Measurements from ENCODE around the gene DDAH1.
"Not testable (repeated sequence)": the region's sequence is repeated elsewhere in the genome, so short reads cannot be mapped to it uniquely, and the experiment has no call there.

The DDAH1 gene

DNA sequence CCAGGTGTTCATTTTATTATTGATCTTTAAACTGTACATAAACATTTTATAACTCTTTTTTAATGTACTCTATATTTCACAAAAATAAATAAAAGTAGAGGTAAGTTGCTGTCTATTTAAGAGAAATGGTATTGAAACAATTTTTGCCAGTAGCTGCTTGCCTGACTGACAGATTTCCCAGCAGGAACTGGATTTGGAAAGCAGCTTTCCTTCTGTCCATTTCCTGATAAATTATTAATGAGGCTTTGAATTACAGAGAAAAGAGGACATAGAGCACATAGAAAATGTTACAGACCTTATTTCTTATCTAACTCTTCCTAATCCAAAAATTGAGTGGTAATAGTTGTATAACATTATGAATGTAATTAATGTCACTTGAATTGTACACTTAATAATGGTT, 108.8 kb downstream of the DDAH1 start:
- DNase-seq = no peak

DNA sequence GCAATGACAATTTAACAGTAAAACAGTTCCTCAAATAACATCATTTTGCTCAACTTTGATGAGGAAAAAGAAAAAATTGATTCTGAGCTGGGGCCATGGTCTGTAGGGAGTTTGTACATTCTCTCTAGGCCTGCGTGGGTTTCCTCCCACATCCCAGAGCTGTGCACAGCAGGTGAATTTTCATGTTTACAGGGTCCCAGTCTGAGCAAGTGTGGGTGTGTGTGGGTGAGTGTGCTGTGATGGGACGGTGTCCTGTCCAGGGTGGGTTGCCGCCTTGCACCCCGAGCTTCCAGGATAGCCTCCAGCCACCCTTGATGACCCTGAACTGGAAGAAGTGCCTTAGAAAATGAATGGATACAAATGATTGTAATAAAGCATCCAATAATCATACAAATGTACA, 112.9 kb downstream of the DDAH1 start:
- no peak for DNase-seq

DNA sequence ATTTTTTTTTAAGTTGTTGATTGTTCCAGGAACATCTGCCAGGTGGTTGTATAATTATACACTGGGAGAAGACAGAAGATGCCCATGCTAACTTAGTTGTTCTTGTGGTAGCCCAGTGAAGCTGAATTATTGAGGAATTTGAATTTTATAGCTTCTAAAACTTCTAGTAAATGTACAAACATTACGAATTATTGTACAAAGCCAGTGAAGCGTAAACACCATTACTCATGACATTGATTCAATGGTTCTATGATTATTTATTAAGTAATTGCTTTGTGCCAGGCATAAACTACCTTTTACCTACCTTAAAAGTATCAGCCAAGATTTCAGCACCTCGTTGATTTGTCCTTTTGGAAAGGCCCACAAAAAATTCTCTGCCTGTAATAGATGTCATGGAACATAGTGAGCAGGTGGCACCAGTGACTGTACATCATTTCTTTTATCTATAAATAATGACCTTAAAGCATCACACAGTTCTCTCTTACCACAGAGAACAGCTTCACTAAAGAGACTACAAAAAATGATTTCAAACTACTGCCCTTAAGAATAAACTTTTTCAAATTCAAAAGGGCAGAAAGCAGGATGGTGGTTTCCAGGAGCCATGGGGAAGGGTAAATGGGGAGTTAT, 113.6 kb downstream of the DDAH1 start:
- no peak for DNase-seq

DNA sequence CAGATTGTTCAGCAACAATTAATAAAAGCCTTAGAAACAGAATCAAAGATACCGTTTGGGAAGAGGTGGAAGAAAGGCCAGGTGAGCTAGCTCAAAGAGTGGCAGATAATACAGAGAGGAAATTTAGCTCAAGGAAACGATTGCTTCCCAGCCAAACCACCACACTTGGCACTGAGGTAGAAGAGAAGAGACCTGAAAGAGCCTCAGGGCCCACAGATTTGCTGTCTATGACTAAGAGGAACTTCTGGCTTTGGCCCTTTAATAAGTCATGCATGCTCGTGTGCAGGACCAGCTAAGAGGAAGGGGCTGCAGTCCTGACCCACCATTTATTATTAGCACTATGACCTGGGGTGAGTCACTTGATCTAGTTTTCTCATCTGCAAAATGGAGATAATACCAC, 115.7 kb downstream of the DDAH1 start:
- no peak for DNase-seq

DNA sequence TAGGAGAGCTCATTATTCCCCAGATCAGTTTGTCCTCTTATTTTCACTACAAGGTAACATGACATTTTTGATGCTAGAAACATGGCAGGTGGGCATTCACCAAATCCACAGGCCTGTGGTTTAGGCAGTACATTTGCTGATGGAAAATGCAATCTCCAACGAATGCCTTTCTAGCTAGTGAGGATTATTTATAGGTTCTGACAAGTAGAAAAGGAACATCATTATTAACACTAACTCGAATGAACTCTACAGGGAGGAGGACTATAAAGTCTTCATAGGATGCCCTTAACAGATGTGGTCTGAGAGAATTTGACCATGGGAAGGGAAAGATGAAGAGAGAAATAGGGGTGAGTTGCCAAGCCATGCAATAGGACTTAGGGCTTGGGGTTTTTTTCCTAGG, 117.1 kb downstream of the DDAH1 start:
- DNase-seq = no peak

DNA sequence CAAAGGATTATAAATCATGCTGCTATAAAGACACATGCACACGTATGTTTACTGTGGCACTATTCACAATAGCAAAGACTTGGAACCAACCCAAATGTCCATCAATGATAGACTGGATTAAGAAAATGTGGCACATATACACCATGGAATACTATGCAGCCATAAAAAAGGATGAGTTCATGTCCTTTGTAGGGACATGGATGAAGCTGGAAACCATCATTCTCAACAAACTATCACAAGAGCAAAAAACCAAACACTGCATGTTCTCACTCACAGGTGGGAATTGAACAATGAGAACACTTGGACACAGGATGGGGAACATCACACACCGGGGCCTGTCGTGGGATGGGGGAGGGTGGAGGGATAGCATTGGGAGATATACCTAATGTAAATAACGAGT, 117.7 kb downstream of the DDAH1 start:
- not testable (repeated sequence) for DNase-seq

DNA sequence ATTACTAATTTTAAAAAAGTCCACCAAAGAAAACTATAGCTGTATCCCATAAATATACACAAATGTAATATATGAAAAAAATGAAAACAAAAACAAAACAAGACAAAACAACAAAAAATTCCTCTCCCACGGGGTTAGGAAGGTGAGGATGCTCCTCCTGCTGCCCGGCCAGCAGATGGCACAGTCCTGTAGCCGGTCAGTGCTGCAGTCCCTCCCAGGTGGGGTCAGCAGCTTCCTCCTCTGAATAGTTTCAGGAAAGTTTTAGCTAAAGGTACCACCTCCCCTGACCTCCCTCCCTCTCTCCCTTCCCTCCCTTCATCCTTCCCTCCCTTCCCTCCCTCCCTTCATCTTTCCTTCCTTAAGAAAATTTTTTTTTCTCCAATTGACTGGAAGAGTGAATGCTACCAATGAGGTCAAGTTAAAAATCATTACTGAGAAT, 120.7 kb downstream of the DDAH1 start:
- no peak for DNase-seq

DNA sequence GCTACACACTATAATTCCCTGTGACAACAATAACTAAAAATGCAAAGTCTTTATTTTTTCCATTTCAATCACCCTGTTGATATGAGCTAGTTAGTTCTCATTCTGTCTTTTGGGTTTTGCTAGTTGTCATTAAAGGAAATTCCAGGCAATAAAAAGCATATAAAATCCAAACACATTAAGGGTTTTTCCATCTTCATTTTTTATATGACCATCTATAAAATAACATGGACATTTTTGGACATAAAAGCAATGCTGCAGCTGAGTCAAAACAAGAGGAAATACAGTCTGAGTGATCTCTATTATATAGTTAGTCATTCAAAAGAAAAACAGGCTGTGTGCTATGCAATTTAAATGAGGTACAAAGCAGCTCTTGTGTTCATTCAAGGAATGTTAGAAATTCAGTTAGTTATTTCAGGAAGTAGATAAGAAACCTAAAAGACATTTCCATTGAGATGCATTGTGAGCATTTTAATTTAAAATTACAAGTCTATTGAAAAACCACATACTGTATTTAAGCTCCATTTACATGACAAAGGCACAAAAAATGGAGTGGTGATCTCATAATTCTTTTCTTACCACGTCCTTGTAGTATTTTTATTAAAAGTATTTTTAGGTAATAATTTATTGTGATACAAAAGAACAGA, 121.2 kb downstream of the DDAH1 start:
- no peak for DNase-seq

DNA sequence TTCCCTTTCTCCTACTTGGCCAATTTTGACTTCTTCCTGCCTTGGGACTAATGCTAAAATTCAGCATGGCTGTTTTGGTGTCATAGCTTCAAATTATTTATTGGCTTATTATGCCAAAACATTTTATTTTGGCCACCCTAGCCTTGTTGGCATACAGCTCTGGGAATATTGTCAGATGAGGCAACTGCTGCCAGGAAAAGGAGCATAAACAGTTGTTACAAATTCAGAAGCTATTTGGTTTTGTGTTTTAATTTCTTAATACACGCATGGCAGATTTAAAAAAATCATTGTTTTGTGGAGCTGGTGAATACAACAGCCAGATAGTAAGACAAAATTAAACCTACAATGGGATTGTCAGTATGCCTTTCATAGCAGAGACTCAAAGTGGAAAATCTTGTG, 121.7 kb downstream of the DDAH1 start:
- no peak for DNase-seq

DNA sequence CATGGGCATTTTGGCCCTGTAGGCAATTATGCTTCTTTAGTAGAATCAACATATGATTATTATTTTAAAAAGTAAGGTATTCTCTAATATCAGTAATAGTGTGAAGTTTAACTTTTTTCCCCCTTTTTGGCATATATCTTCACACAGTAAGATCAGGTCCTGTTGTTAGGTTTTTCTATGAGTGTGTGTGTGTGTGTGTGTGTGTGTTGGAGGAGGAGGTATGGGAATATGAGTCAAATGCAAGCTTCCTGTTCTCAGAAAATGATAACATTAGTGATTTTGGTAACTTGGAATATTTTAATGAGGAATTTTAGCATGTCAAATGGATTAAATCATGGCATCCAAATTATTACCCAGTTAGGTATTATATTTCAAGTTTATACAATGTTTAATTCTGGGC, 122.8 kb downstream of the DDAH1 start:
- DNase-seq = no peak

DNA sequence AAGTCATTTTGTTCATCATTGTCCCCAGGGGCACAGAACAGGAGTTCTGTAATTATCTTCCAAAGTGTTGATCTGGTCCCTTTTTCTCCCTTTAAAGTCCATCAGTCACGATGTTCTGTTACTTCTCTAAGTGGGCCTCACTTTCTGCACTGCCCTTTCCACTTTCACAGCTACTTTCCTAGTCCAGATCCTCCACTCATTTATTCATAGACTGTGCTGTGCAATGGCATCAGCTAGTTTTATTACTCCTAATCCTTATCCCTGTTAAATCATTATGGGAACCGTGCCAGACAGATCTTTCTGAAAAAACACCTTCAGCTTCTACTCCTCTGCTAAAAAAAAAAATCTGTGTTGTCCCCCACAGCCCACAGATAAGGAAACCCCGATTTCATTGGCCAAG, 124.5 kb downstream of the DDAH1 start:
- DNase-seq = no peak

DNA sequence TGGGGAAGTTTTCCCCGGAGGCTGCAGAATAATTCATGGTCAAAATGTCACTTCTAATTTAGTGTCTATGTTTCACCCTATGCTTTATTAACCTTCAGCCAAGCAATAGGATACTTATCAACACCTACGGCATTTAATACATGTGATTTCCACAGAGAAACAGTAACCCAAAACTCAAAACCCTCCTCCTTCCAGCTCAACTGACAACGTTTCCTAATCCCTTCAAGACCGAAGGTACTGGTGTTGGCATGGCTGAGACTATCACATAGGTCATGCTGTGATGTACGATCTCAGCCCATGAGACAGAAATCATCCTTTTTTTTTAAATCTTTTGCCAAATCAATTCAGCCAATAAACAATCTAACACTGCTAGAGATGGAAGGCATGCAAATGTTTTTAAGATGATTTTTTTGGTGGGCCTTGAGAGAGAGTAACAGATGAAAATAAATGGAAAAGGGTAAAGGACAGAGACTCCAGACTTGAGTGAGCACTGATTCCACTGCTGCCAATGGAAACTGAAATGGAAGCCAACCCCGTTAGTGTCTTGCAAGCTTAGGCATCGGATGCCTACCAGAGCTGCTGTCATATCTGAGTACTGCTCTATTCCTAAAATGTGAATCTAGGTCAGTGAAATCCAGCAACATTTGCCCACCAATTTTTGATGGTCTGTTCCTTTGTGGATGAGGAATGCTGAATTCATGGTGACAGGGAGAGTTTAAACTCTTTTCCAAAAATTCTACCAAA, 125.1 kb downstream of the DDAH1 start:
- no peak for DNase-seq

DNA sequence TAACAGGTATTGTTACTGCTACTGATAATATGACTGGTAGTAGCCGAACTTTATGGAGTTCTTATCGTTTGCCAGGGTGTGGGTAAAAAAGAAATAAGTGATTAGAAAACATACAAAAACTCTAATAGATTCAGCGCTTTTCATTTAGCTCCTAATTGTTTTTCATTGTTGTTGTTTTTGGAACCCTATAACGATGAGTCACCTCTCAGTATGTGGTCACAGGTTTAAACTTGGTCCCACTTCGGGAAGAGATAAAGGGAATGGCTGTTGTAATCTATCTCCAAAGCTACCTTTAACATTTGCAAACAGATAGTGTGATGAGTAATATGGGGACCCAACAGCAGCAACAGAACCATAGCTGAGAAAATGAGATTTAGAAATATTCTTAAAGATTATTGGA, 125.9 kb downstream of the DDAH1 start:
- DNase-seq = no peak

DNA sequence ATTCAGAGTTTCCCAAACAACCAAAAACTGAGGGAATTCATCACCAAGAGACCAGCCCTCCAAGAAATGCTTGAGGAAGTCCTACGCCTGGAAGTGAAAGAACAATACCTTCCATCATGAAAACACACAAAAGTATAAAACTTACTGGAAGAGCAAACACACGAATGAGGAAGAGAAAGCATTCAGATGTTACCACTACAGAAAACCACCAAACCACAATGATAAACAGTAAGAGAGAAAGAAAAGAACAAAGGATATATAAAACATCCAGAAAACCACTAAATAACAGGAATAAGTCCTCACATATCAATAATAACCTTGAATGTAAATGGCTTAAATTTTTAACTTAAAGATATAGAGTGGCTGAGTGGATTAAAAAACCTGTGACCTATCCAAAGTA, 130.0 kb downstream of the DDAH1 start:
- peak in 1 of 2 donors; percentile 9 for DNase-seq

DNA sequence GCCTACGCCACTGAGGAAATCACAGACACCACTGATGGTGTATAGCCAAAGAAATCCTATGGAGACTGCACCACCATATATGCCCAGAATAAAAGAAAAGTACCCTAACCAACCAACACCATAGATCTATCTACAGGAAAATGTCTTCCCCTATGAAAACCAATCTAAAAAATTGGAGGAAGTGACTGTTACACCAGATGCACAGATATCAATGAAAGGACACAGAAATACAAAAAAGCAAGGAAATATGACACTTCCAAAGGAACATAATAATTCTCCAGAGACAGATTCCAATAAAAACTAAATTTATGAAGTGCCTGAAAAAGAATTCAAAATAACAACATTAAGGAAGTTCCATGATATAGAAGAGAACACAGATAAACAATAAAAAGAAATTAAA, 131.8 kb downstream of the DDAH1 start:
- DNase-seq = no peak

DNA sequence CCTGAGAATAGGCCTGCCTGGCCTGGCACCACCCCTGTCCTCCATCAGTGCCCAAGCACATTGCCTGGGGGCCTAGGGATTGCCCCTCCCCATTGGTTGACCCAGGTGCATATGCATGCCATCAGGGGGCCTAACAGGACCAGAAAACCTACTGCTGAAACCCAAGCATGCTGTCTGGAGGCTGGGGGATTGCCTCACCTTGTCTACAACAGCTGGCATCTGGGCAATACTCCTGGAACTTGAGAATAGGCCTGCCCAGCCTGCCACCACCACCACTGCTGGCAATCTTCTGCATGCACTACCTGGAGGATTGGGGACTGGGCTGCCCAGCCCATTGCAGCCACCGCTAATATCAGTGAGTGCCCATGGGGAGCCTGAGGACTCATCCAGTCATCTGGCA, 132.4 kb downstream of the DDAH1 start:
- no peak for DNase-seq

DNA sequence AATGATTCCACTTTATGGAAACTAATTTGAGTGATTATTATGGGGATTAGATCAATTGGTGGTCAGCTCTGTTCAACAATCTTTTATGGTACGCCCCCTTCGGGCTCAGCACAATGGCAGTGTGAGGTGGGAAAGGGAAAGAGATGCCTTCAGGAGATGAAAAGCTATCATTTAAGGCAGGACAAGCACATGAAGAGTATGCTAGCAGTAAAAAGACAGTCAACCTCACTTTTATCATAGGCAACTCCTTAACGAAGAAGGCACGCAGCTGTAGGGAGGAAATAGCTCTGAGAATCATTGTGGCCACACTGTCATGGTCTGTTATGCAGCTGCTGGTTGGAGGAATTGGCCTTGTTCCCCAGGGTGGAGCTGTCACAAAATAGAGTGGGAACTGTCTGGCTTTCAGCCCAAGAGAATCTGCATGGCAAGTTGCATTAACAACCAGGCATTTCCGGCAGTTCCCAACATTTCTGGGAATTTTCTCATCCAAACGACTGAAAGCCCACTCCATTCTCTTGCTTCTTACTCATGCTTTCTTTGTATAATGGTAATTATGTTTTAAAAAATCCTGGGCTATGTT, 134.2 kb downstream of the DDAH1 start:
- DNase-seq = no peak

DNA sequence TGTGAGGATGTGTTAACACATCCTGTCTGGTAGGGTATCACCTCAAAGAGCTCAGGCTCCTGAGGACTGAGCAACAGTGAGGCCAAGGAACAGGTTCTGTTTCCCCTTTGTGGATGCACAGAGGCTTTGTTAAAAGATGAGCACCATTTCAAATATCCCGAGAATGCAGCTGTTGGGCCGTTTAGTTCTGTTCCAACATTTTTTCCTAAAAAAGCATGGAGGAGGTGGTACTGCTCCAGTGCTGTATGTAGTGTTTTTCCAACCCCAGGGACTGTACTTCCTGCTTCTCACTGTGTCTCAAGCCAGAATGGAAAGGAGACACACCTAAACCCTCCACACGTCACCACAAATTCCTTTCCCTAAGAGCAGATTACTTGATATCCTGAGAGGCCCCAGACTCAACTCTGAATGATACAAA, 134.7 kb downstream of the DDAH1 start:
- no peak for DNase-seq

DNA sequence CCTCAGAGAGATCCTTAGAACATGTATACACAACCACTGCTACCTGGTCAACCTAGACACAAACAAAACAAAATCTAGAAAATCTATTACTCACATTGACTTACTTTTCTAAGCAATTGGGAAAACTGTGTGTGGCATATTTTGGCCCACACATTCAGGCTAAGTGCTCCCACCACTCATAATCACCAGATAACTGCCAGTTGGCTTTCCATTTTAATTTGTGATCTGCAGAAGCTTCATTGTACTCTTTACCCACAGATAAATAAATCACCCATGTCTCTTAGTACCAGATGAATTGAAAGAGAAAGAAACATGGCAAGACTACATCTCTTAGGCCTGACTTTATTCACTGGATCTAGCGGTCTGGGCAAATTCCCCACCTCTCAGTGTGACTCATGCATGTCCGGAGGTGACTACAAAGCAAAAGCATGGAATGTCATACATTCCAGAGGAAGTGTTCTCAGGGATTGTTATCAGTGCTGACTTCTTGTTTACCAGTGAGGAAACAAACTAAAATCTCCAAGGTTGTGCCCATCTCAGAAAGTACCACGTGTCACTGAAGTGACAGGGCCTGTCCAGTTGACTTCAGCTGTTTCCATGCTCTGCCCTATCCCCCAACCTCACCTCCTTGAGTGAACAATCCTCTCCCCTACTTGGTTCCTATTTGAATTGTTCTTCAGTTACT, 136.1 kb downstream of the DDAH1 start:
- DNase-seq = no peak

DNA sequence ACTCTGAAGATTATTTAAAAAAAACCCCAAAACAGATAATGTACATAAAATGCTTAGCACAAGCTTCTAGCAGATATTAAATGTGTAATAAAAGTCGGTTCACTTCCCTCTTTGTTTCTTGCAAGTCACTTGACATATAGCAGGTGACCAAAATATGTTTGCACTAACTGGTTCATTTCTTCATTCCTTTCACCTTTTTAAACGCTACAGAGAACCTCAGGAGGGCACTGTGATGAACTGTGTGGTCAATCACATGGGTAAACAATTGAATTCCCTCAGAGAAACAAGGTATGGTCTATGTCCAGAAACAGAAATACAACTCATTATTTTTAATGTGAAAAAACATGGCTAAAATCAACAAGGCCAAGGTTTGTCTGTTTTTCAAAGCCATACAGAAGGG, 137.2 kb downstream of the DDAH1 start:
- no peak for DNase-seq

DNA sequence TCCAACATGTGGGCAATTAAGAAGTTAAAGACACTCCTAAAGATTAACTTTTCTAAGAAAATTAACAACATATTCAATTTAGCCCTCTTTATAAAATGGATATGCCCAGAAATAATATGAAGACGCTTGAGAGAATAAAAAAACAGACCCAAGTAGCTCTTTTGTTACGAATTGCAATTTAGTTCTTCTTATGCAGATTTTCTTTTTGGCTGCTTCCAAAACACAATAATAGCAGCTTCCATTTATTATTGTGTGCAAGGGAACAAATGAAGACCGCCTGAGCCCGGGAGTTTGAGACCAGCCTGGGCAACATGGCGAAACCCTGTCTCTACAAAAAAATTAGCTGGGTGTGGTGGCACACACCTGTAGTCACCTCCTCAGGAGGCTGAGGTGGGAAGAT, 138.1 kb downstream of the DDAH1 start:
- DNase-seq = no peak

DNA sequence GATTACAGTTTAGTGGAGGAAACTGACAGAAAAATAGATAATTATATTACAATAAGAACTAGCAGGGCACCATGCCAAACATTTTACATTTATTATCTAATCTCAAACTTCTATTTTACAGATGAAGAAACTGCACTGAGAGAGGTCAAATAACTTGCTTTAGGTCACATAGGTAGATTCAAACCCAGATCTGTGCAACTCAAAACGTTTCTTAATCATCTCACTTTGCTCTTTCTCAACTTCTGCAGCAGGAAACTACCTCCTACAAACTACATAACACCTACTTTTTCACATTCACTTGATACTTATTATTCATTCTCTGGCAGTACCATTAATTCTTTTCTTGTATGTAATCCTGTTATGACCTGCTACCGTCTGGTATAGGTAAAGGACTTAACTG, 138.6 kb downstream of the DDAH1 start:
- no peak for DNase-seq

DNA sequence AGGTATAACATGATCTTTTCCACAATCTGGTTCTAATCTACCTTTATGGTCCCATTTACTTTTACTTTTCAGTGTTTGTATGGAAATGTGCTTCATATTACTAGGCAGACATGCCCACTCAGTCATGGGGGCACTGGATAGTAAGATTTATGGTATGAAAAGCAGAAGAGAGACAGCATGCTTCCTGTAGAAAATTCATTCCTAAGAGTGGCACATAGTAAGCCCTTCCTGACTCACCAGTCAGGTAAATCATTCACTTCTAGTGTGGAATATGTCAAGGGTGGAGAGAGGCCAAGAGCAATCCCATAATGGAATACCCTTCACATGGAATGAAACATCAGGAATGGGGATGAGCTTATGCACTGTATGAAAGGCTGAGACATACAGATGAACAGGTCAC, 139.0 kb downstream of the DDAH1 start:
- no peak for DNase-seq
